Gastroesophageal sphincter (tissue), 3 donors: ENCODE data around the gene SCFD2.

Source experiments
- POLR2AphosphoS5 ChIP-seq: sonication (generic); formaldehyde crosslinking; IDR thresholded peaks from one replicate; pipeline ENCODE4 v1.6.1; 2017; ENCODE audit warnings: antibody characterized with exemption
- TF ChIP-seq, protein P1 (sequence below), 4 experiments: fragments of 200-600 bp in 2 of 4; fragments of 450-650 bp in 2 of 4; sonication (generic) in 1 of 4; IDR thresholded peaks; one replicate each; pipeline ENCODE4 v1.5.1; 2017 to 2019; ENCODE audit warnings: antibody characterized with exemption in 4 of 4, mild to moderate bottlenecking in 2 of 4, moderate library complexity in 2 of 4

DNA sequence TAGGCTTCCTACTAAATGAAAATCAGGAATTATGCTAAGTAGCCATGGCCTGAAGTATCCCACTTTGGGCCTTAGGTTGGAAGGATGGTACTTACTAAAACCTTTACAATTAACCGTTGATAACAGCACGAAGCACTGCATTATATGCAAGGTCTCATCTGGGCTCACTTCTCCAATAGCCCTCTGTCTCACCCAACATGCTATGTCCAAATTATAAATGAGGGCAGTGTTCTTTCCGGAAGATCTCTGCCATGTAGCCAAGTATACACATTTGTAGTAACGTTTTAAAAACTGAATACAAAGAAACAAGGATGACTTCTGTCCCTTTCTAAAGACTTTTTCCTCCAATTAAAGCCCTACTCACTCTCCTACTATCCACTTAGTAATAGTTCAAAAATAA, 51.6 kb downstream of the SCFD2 start:
- TF ChIP-seq, protein P1, sequence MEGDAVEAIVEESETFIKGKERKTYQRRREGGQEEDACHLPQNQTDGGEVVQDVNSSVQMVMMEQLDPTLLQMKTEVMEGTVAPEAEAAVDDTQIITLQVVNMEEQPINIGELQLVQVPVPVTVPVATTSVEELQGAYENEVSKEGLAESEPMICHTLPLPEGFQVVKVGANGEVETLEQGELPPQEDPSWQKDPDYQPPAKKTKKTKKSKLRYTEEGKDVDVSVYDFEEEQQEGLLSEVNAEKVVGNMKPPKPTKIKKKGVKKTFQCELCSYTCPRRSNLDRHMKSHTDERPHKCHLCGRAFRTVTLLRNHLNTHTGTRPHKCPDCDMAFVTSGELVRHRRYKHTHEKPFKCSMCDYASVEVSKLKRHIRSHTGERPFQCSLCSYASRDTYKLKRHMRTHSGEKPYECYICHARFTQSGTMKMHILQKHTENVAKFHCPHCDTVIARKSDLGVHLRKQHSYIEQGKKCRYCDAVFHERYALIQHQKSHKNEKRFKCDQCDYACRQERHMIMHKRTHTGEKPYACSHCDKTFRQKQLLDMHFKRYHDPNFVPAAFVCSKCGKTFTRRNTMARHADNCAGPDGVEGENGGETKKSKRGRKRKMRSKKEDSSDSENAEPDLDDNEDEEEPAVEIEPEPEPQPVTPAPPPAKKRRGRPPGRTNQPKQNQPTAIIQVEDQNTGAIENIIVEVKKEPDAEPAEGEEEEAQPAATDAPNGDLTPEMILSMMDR (IDR thresholded peaks at IDR 0.05) = no peak
- TF ChIP-seq POLR2AphosphoS5 = no peak
